GM19099 (cell line): ENCODE results near the gene PCDH15.

Source experiments
- POLR2A ChIP-seq: IDR thresholded peaks from 3 replicates; pipeline ENCODE4 v1.6.1; 2011; ENCODE audit warnings: low read depth; ENCODE audit not compliant: insufficient read length; ENCODE audit errors: extremely low read depth

Gene PCDH15

GRCh38 chr10:54066646-54067045 is 734.4 kb downstream of the PCDH15 start:
- TF ChIP-seq POLR2A = no peak

GRCh38 chr10:54065106-54065505 is 735.9 kb downstream of the PCDH15 start:
- no peak for TF ChIP-seq POLR2A

- no peak for TF ChIP-seq POLR2A
These were observed 736.8 kb downstream of the PCDH15 start for GRCh38 chr10:54064215-54064614.

GRCh38 chr10:54063514-54063913 is 737.5 kb downstream of the PCDH15 start:
- no peak for TF ChIP-seq POLR2A

- no peak for TF ChIP-seq POLR2A
These were observed 740.5 kb downstream of the PCDH15 start for GRCh38 chr10:54060572-54060971.

- TF ChIP-seq POLR2A = no peak
These were observed 743.7 kb downstream of the PCDH15 start for GRCh38 chr10:54057357-54057756.

GRCh38 chr10:54026340-54026739 is 774.7 kb downstream of the PCDH15 start:
- TF ChIP-seq POLR2A = no peak

GRCh38 chr10:54011117-54011516 is 789.9 kb downstream of the PCDH15 start:
- no peak for TF ChIP-seq POLR2A

- no peak for TF ChIP-seq POLR2A
These were observed 790.6 kb downstream of the PCDH15 start for GRCh38 chr10:54010337-54010933.

- no peak for TF ChIP-seq POLR2A
These were observed 791.4 kb downstream of the PCDH15 start for GRCh38 chr10:54009672-54010071.

- TF ChIP-seq POLR2A = no peak
These were observed 799.0 kb downstream of the PCDH15 start for GRCh38 chr10:54002077-54002476.

- no peak for TF ChIP-seq POLR2A
These were observed 803.1 kb downstream of the PCDH15 start for GRCh38 chr10:53997953-53998352.

GRCh38 chr10:53990799-53991238 is 810.2 kb downstream of the PCDH15 start:
- no peak for TF ChIP-seq POLR2A

GRCh38 chr10:53983431-53983830 is 817.6 kb downstream of the PCDH15 start:
- no peak for TF ChIP-seq POLR2A

- no peak for TF ChIP-seq POLR2A
These were observed 820.8 kb downstream of the PCDH15 start for GRCh38 chr10:53980210-53980609.

- no peak for TF ChIP-seq POLR2A
These were observed 822.7 kb downstream of the PCDH15 start for GRCh38 chr10:53978301-53978700.

GRCh38 chr10:53977267-53977666 is 823.8 kb downstream of the PCDH15 start:
- TF ChIP-seq POLR2A = no peak
